HG03095 (cell line): ENCODE results near the gene CCDC91.

ENCODE experiments used
- ATAC-seq: cut with Tn5 transposase; IDR thresholded peaks from one replicate; pipeline ENCODE4 v1.9.1; 2021; ENCODE audit warnings: moderate library complexity; ENCODE audit not compliant: unreplicated experiment

CCDC91 gene, protein sequence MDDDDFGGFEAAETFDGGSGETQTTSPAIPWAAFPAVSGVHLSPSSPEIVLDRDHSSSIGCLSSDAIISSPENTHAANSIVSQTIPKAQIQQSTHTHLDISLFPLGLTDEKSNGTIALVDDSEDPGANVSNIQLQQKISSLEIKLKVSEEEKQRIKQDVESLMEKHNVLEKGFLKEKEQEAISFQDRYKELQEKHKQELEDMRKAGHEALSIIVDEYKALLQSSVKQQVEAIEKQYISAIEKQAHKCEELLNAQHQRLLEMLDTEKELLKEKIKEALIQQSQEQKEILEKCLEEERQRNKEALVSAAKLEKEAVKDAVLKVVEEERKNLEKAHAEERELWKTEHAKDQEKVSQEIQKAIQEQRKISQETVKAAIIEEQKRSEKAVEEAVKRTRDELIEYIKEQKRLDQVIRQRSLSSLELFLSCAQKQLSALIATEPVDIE

DNA sequence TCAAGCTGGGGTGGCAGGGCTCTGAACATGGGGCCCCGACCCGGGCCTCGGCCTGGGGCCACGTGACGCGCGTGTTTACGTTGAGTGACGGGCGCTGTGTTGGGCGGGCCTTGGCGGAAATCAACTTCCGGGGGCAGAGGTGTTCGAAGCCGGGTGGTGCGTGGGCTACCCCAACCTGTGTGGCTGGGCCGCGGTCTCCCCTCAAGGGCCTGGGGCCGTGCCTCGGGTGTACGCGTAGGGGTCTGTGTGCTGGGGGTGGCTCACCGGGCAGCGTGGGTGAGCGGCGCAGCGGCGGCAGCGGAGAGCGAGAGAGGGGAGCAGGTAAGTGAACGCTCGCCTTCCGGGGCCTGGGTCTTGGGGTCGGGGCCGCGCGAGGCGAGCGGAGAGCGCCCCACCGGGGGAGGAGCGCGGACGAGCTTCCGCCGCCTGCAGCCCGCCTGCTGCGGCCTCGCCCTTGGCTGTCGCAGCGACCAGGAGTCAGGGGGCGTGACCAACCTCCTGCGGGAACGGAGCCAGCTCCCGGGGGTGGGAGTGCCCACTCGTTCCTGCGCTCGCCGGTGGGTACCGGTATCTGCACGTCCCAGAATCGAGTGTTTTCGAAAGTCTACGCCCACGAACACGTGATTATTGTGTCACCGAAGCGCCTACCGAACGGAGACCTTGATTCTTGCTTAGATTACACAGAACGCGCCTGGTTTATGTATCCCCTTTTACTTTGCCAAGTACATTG is at the start of gene CCDC91:
Gene CCDC91, plus strand, starts transcription at position 136 of the 730 bp plus-strand sequence. CDS start 66,760 bp downstream, outside the sequence.
- peak; percentile 88 for ATAC-seq

GRCh38 chr12:28144059-28144458 is 46.2 kb upstream of the CCDC91 start:
- ATAC-seq: no peak

- no peak for ATAC-seq
Observed at GRCh38 chr12:28144532-28144931, 45.7 kb upstream of the CCDC91 start.

- no peak for ATAC-seq
Observed at GRCh38 chr12:28145216-28145615, 45.0 kb upstream of the CCDC91 start.

GRCh38 chr12:28149279-28149678 is 41.0 kb upstream of the CCDC91 start:
- ATAC-seq: no peak

- ATAC-seq: no peak
Observed at GRCh38 chr12:28156362-28156761, 33.9 kb upstream of the CCDC91 start.

DNA sequence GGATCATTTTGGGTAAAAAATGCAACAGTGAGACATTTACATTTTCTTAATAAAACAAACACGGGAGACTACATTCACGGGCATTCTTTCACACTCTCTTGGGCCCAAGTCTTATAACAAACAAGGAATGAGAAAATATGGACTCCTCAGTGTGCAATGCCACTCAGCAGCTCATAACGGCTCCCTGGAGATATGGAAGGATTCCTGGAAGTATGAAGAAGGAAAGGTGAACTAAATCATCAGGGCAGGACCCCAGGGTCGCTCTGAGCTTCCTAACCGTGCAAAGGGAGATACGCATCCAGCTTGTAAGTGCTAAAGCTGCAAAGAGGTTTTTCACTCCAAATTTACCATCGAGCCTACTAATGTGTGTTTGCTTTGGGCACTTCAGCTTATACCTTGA is 33.5 kb upstream of the CCDC91 start:
- no peak for ATAC-seq

- ATAC-seq: no peak
Observed at GRCh38 chr12:28158353-28158752, 31.9 kb upstream of the CCDC91 start.

GRCh38 chr12:28159688-28160087 is 30.6 kb upstream of the CCDC91 start:
- ATAC-seq: no peak

- no peak for ATAC-seq
Observed at GRCh38 chr12:28161697-28162096, 28.6 kb upstream of the CCDC91 start.

DNA sequence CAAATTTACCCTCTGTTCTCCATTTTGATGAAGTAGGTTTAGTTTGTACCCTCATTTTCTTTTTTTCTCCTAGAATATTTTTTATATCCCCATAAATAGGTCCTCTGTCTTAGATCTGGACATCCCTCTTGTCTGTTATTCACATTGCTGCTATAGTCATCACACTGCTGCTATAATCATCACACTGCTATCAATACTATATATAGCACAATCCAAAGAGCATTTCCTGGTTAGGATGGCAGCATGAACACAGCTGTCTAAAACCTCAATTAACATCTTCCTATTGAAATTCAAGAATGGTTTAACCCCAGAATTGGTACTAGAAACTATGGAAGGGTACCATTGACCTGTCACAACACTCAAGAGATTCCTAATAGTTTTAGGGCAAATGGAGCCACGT is 27.6 kb upstream of the CCDC91 start:
- no peak for ATAC-seq

DNA sequence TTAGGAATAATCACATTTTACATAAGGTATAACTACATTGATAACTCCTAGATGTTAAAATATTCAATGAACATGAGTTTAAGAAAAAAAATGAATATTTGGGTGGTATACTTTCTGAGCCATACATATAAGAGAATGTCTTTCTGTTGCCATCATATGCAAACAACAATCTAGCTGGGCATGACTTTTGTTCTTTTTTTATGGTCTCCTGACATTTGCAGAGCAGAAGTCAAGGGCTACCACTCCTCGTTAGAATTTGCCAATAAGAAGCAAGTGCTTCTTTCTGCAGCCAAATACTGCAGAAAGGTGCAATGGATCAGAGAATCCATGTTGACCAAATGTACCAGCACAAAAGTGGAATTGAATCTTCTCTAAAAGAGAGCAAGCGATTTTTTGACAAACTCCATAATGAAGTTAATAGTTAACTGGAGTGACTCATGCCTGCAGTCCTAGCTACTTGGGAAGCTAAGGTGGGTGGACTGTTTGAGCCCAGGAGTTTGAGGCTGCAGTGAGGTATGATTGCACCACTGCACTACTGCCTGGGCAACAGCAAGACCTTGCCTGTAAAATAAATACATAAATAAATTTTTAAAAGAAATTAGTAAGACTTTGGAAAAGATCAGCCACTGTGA is 25.5 kb upstream of the CCDC91 start:
- no peak for ATAC-seq

DNA sequence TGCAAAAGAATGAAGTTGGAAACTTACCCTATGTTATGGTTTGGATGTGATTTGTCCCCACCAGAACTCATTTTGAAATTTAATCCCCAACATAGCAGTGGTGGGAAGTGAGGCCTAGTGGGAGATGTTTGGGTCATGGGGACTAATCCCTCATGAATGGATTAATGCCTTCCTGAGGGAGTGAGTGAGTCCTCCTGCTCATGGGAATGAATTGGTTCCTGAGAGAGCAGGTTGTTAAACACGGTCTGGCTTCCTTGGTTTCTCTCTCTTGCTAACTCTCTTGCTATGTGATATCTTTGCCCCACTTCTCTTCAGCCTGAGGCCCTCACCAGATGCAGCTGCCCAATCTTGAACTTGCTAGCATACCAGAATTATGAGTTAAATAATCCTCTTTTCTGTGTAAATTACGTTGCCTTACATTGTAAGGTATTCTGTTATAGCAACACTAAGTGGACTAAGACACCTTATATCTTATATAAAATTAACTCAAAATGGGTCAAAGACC is 22.2 kb upstream of the CCDC91 start:
- no peak for ATAC-seq

GRCh38 chr12:28171356-28172060 is 18.7 kb upstream of the CCDC91 start:
- ATAC-seq: no peak

- ATAC-seq: no peak
Observed at GRCh38 chr12:28172434-28173030, 17.7 kb upstream of the CCDC91 start.

DNA sequence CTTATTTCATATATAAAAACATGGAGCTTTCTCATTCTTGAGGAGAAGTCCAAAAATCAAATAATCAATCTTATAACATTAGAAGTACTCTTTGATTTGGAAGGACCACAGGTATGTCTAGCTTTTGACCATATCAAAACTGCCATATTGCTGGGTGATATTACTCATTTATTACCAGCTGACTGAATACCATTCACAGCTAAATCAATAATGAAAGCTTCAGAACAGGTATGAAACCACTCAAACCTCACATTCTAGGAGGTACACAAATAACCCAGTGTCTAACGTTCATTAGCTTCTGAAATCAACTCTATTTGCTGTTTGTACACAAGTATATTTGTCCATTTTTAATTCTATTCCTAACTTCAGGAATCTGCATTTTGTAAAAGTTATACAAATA is 16.8 kb upstream of the CCDC91 start:
- ATAC-seq: no peak

DNA sequence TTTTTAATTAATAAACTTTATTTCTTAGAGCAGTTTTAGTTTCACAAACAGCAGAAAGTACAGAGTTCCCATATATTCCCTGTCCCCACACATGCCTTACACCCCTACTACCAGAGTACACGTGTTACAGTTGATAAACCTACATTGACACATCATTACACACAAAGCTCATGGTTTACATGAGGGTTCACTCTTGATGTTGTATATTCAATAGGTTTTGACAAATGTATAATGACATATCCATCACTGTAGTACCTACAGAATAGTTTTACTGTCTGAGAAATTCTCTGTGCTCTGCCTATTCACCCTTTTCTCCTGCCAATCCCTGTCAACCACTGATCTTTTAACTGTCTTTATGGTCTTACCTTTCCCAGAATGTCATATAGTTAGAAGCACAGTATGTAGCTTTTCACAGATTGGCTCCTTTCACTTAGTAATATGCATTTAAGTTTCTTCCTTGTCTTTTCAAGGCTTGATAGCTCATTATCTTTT is 15.1 kb upstream of the CCDC91 start:
- ATAC-seq: no peak

- ATAC-seq: no peak
Observed at GRCh38 chr12:28176295-28176694, 14.0 kb upstream of the CCDC91 start.

GRCh38 chr12:28177461-28177860 is 12.8 kb upstream of the CCDC91 start:
- no peak for ATAC-seq

DNA sequence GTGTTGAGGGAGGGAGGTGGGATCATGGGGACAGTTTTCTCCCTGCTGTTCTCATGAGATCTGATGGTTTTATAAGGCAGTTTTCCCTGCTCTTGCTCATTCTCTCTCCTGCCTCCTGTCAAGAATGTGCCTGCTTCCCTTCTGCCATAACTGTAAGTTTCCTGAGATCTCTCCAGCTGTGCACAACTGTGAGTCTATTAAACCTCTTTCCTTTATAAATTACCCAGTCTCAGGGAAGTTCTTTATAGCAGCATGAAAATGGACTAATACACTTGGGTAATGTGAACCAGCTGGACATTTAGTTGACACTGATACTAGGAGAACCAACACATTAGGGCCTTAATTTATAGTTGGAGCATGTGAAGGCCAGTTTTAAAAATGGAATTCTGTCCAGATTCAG is 12.4 kb upstream of the CCDC91 start:
- no peak for ATAC-seq
